ENCODE measurements around the gene C12orf42.

C12orf42 gene

GRCh38 chr12:103423516-103423910, 72.3 kb downstream of the C12orf42 start:
- H3K4me3 ChIP-seq (ENCODE audit: low read length), result no peak overlapping the region
- no peak for TF ChIP-seq ZNF274 (IDR thresholded peaks at IDR 0.05; ENCODE audit: low read depth, low read length)

- no peak for TF ChIP-seq ZNF274 (IDR thresholded peaks at IDR 0.05; ENCODE audit: low read depth, low read length)
- no peak overlapping the region for H3K4me3 ChIP-seq (ENCODE audit: low read length)
Measured at GRCh38 chr12:103422746-103423515, 72.8 kb downstream of the C12orf42 start.

- no peak overlapping the region for H3K4me3 ChIP-seq (ENCODE audit: low read length)
- TF ChIP-seq ZNF274 (IDR thresholded peaks at IDR 0.05; ENCODE audit: low read depth, low read length), result no peak
Measured at GRCh38 chr12:103422328-103422727, 73.4 kb downstream of the C12orf42 start.

GRCh38 chr12:103421402-103421801, 74.4 kb downstream of the C12orf42 start:
- TF ChIP-seq ZNF274 (IDR thresholded peaks at IDR 0.05; ENCODE audit: low read depth, low read length), result no peak

GRCh38 chr12:103415681-103416080, 80.1 kb downstream of the C12orf42 start:
- no peak for TF ChIP-seq ZNF274 (IDR thresholded peaks at IDR 0.05; ENCODE audit: low read depth, low read length)
- no peak overlapping the region for H3K4me3 ChIP-seq (ENCODE audit: low read length)

More at GRCh38 chr12:103421402-103421801, 74.4 kb downstream of the C12orf42 start:
- H3K4me3 ChIP-seq (ENCODE audit: low read length), result no peak overlapping the region

- H3K4me3 ChIP-seq (ENCODE audit: low read length), result no peak overlapping the region
- no peak for TF ChIP-seq ZNF274 (IDR thresholded peaks at IDR 0.05; ENCODE audit: low read depth, low read length)
Measured at GRCh38 chr12:103401421-103401820, 94.3 kb downstream of the C12orf42 start.

- H3K4me3 ChIP-seq (ENCODE audit: low read length), result no peak overlapping the region
- no peak for TF ChIP-seq ZNF274 (IDR thresholded peaks at IDR 0.05; ENCODE audit: low read depth, low read length)
Measured at GRCh38 chr12:103399986-103400385, 95.8 kb downstream of the C12orf42 start.

GRCh38 chr12:103397536-103397935, 98.2 kb downstream of the C12orf42 start:
- TF ChIP-seq ZNF274 (IDR thresholded peaks at IDR 0.05; ENCODE audit: low read depth, low read length), result no peak
- no peak overlapping the region for H3K4me3 ChIP-seq (ENCODE audit: low read length)

- H3K4me3 ChIP-seq (ENCODE audit: low read length), result no peak overlapping the region
- TF ChIP-seq ZNF274 (IDR thresholded peaks at IDR 0.05; ENCODE audit: low read depth, low read length), result no peak
Measured at GRCh38 chr12:103392722-103393121, 103.0 kb downstream of the C12orf42 start.

- H3K4me3 ChIP-seq (ENCODE audit: low read length), result no peak overlapping the region
Measured at GRCh38 chr12:103391103-103391502, 104.7 kb downstream of the C12orf42 start.

GRCh38 chr12:103387385-103387784, 108.4 kb downstream of the C12orf42 start:
- no peak overlapping the region for H3K4me3 ChIP-seq (ENCODE audit: low read length)
- no peak for TF ChIP-seq ZNF274 (IDR thresholded peaks at IDR 0.05; ENCODE audit: low read depth, low read length)

More at GRCh38 chr12:103391103-103391502, 104.7 kb downstream of the C12orf42 start:
- TF ChIP-seq ZNF274 (IDR thresholded peaks at IDR 0.05; ENCODE audit: low read depth, low read length), result no peak

GRCh38 chr12:103386451-103386850, 109.3 kb downstream of the C12orf42 start:
- H3K4me3 ChIP-seq (ENCODE audit: low read length), result no peak overlapping the region
- no peak for TF ChIP-seq ZNF274 (IDR thresholded peaks at IDR 0.05; ENCODE audit: low read depth, low read length)

- no peak for TF ChIP-seq ZNF274 (IDR thresholded peaks at IDR 0.05; ENCODE audit: low read depth, low read length)
- H3K4me3 ChIP-seq (ENCODE audit: low read length), result no peak overlapping the region
Measured at GRCh38 chr12:103382736-103383346, 112.9 kb downstream of the C12orf42 start.

- no peak overlapping the region for H3K4me3 ChIP-seq (ENCODE audit: low read length)
Measured at GRCh38 chr12:103382119-103382518, 113.6 kb downstream of the C12orf42 start.

GRCh38 chr12:103379670-103380069, 116.1 kb downstream of the C12orf42 start:
- no peak for TF ChIP-seq ZNF274 (IDR thresholded peaks at IDR 0.05; ENCODE audit: low read depth, low read length)
- H3K4me3 ChIP-seq (ENCODE audit: low read length), result no peak overlapping the region

More at GRCh38 chr12:103382119-103382518, 113.6 kb downstream of the C12orf42 start:
- no peak for TF ChIP-seq ZNF274 (IDR thresholded peaks at IDR 0.05; ENCODE audit: low read depth, low read length)
